ENCODE data around the gene SDR42E2.

The SDR42E2 gene

GRCh38 chr16:22233037-22233372 is 70.7 kb downstream of the SDR42E2 start:
- Histone ChIP-seq H3K9ac (no peak overlapping the region), H3K27ac (no peak overlapping the region), H3K4me2 (no peak overlapping the region), H3K36me3 (peaks cover 50 to 99% (median 88%) of the 10 kb centered on the region in 11 experiments), H3K4me1 (peaks cover 0 to 32% (median 11%) of the 10 kb centered on the region in 10 experiments; a peak in 13 of 20 replicates), H3K9me3 (replicated peaks in 1 of 11) (no peaks in the 10 kb centered on the region), H3K4me3 (no peak overlapping the region), H4K20me1 (peaks cover 0 to 50% (median 0%) of the 10 kb centered on the region in 11 experiments; a peak in 4 of 22 replicates), H3K27me3 (no peaks in the 10 kb centered on the region)
- no peak for TF ChIP-seq Cebpa-rat (IDR thresholded peaks at IDR 0.05)

GRCh38 chr16:22235839-22236745 is 73.8 kb downstream of the SDR42E2 start:
- H3K36me3 ChIP-seq, result peaks cover 46 to 84% (median 71%) of the 10 kb centered on the region in 11 experiments
- H3K4me3 ChIP-seq, result no peak overlapping the region
- peaks cover 25 to 48% (median 37%) of the 10 kb centered on the region in 10 experiments for H3K4me1 ChIP-seq
- peaks cover 0 to 49% (median 0%) of the 10 kb centered on the region in 11 experiments; a peak in 4 of 22 replicates for H4K20me1 ChIP-seq
- no peak overlapping the region for H3K27ac ChIP-seq
- H3K9ac ChIP-seq, result no peak overlapping the region
- no peaks in the 10 kb centered on the region for H3K9me3 ChIP-seq (replicated peaks in 1 of 11)
- no peak overlapping the region for H3K4me2 ChIP-seq
- peak in 5 of 11 experiments; percentile 32 to 42 (median 35); a peak in 5 of 22 replicates for TF ChIP-seq Cebpa-rat (IDR thresholded peaks at IDR 0.05)
- no peaks in the 10 kb centered on the region for H3K27me3 ChIP-seq

DNA sequence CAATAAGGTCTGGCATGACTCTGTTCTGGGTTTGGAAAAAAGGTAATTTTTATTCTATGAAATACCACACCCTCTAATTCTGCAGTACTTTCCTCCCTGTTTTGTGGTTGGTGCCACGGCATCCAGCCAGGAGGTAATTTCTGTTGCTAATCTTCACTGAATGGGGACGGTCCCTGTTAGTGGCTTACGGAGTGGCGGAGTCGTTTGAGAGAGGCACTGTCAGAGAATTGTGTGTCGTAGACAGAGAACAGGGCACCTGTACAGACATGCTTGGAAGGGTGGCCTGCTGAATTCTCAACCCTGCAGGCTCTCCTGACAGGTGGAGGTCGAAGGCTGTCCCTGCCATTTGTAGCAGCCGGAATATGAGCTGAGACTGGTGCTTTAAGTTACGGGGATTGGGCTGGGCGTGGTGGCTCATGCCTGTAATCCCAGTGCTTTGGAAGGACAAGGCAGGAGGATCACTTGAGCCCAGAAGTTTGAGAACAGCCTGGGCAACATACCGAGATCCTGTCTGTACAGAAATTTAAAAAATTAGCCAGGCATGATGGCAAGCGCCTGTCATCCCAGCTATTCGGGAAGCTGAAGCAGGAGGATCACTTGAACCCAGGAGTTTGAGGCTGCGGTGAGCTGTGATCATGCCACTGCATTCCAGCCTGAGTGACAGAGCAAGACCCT is 77.0 kb downstream of the SDR42E2 start:
- peak overlapping the region in 8 of 11 experiments; percentile 43 to 78 (median 73); a peak in 16 of 22 replicates for H3K27ac ChIP-seq

DNA sequence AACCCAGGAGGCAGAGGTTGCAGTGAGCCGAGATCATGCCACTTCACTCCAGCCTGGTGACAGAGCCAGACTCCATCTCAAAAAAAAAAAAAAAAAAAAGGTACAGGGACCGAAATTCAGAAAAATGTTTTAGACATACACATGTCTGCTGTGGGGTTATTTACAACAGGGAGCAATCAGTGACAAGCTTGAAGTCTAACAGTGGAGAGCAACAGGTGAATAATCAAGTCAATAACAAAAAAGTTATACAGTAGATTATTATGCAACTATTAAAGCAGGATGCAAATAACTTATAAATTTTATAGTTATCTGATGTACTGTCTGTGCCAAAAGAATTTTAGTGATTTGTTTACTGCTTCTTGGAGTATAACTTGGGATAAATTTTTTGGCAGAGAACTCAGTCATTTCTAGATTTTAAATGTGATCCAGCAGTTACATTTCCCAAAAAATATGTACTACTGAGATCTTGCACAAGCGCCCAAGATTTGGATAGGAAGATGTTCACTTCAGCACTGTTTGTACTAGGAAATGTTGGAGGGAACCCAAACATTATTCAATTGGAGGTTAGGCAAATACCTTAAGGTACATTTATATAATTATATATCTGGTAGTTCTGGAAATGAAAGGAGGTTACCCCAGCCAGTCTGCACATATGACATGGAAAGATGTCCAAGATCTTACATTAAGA is 77.9 kb downstream of the SDR42E2 start:
- H3K9ac ChIP-seq, result peak overlapping the region in 9 of 11 experiments; percentile 32 to 60 (median 53); a peak in 12 of 22 replicates
- H4K20me1 ChIP-seq, result peaks cover 0 to 47% (median 0%) of the 10 kb centered on the region in 11 experiments; a peak in 5 of 22 replicates
- H3K4me2 ChIP-seq, result peak overlapping the region; percentile 62 to 84 (median 74)
- no peak for TF ChIP-seq Cebpa-rat (IDR thresholded peaks at IDR 0.05)
- peak overlapping the region in 9 of 11 experiments; percentile 36 to 78 (median 72); a peak in 17 of 22 replicates for H3K27ac ChIP-seq
- peak overlapping the region in 2 of 10 experiments; percentile 16 to 46; a peak in 3 of 20 replicates for H3K4me3 ChIP-seq
- H3K9me3 ChIP-seq (replicated peaks in 1 of 11), result no peaks in the 10 kb centered on the region
- peaks cover 39 to 49% (median 46%) of the 10 kb centered on the region in 10 experiments for H3K4me1 ChIP-seq
- H3K36me3 ChIP-seq, result peaks cover 32 to 69% (median 52%) of the 10 kb centered on the region in 11 experiments
- H3K27me3 ChIP-seq, result no peaks in the 10 kb centered on the region

More for the DNA sequence above, 77.0 kb downstream of the SDR42E2 start:
- no peaks in the 10 kb centered on the region for H3K27me3 ChIP-seq
- H3K9me3 ChIP-seq (replicated peaks in 1 of 11), result no peaks in the 10 kb centered on the region
- no peak for TF ChIP-seq Cebpa-rat (IDR thresholded peaks at IDR 0.05)
- H3K4me3 ChIP-seq, result no peak overlapping the region
- peaks cover 0 to 49% (median 0%) of the 10 kb centered on the region in 11 experiments; a peak in 4 of 22 replicates for H4K20me1 ChIP-seq
- H3K9ac ChIP-seq, result peak overlapping the region in 6 of 11 experiments; percentile 1 to 51 (median 26); a peak in 2 of 22 replicates
- peaks cover 39 to 54% (median 48%) of the 10 kb centered on the region in 10 experiments for H3K4me1 ChIP-seq
- H3K4me2 ChIP-seq, result peak overlapping the region; percentile 47 to 84 (median 74)
- peaks cover 28 to 69% (median 47%) of the 10 kb centered on the region in 11 experiments for H3K36me3 ChIP-seq
